ENCODE data around the gene PPP1R1B. TPM values are rescaled to one million over a fixed set of nuclear protein-coding genes. Genes with fewer than 3 reads are reported as not detected.
"Not testable (repeated sequence)": the region's sequence is repeated elsewhere in the genome, so short reads cannot be mapped to it uniquely, and the experiment has no call there.

PPP1R1B gene
- total RNA-seq, 1 donor: not detected

- DNase-seq (ENCODE audit: insufficient read length, low spot score, missing footprints): no peak
- no peaks in the 10 kb centered on the region for H3K36me3 ChIP-seq (ENCODE audit: insufficient read depth, low read length)
- no peak overlapping the region for H3K27ac ChIP-seq (ENCODE audit: low read depth, low read length)
- H3K27me3 ChIP-seq (ENCODE audit: insufficient read depth, low read length): peaks cover 19% of the 10 kb centered on the region
- no peak overlapping the region for H3K4me3 ChIP-seq (ENCODE audit: insufficient read depth, low read length)
- H3K4me1 ChIP-seq (ENCODE audit: insufficient read depth, low read length): no peaks in the 10 kb centered on the region
- TF ChIP-seq, protein P1, sequence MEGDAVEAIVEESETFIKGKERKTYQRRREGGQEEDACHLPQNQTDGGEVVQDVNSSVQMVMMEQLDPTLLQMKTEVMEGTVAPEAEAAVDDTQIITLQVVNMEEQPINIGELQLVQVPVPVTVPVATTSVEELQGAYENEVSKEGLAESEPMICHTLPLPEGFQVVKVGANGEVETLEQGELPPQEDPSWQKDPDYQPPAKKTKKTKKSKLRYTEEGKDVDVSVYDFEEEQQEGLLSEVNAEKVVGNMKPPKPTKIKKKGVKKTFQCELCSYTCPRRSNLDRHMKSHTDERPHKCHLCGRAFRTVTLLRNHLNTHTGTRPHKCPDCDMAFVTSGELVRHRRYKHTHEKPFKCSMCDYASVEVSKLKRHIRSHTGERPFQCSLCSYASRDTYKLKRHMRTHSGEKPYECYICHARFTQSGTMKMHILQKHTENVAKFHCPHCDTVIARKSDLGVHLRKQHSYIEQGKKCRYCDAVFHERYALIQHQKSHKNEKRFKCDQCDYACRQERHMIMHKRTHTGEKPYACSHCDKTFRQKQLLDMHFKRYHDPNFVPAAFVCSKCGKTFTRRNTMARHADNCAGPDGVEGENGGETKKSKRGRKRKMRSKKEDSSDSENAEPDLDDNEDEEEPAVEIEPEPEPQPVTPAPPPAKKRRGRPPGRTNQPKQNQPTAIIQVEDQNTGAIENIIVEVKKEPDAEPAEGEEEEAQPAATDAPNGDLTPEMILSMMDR (IDR thresholded peaks at IDR 0.05; ENCODE audit: extremely low read depth, low read depth, low read length): no peak
- H3K4me2 ChIP-seq (ENCODE audit: insufficient read depth, low read length): no peak overlapping the region
- H4K20me1 ChIP-seq (ENCODE audit: insufficient read depth, low read length): no peaks in the 10 kb centered on the region
- H3K79me2 ChIP-seq (ENCODE audit: insufficient read depth, low read length): no peaks in the 10 kb centered on the region
- H3K9me3 ChIP-seq (ENCODE audit: low read depth, low read length): no peaks in the 10 kb centered on the region
- no peak overlapping the region for H2AFZ ChIP-seq (ENCODE audit: low read length)
These were observed 45.5 kb upstream of the PPP1R1B start for GRCh38 chr17:39581071-39581758.

- H3K4me1 ChIP-seq (ENCODE audit: insufficient read depth, low read length): no peaks in the 10 kb centered on the region
- H3K27me3 ChIP-seq (ENCODE audit: insufficient read depth, low read length): peaks cover 19% of the 10 kb centered on the region
- no peak overlapping the region for H3K27ac ChIP-seq (ENCODE audit: low read depth, low read length)
- H3K79me2 ChIP-seq (ENCODE audit: insufficient read depth, low read length): no peaks in the 10 kb centered on the region
- H2AFZ ChIP-seq (ENCODE audit: low read length): no peak overlapping the region
- TF ChIP-seq, protein P1 (IDR thresholded peaks at IDR 0.05; ENCODE audit: extremely low read depth, low read depth, low read length): no peak
- no peak overlapping the region for H3K4me3 ChIP-seq (ENCODE audit: insufficient read depth, low read length)
- H4K20me1 ChIP-seq (ENCODE audit: insufficient read depth, low read length): no peaks in the 10 kb centered on the region
- H3K9me3 ChIP-seq (ENCODE audit: low read depth, low read length): no peaks in the 10 kb centered on the region
- H3K4me2 ChIP-seq (ENCODE audit: insufficient read depth, low read length): no peak overlapping the region
- H3K36me3 ChIP-seq (ENCODE audit: insufficient read depth, low read length): no peaks in the 10 kb centered on the region
- DNase-seq (ENCODE audit: insufficient read length, low spot score, missing footprints): no peak
These were observed 45.0 kb upstream of the PPP1R1B start for GRCh38 chr17:39581759-39582085.

- TF ChIP-seq, protein P1 (IDR thresholded peaks at IDR 0.05; ENCODE audit: extremely low read depth, low read depth, low read length): no peak
- no peak for DNase-seq (ENCODE audit: insufficient read length, low spot score, missing footprints)
- no peaks in the 10 kb centered on the region for H3K36me3 ChIP-seq (ENCODE audit: insufficient read depth, low read length)
- no peak overlapping the region for H3K4me3 ChIP-seq (ENCODE audit: insufficient read depth, low read length)
- H3K79me2 ChIP-seq (ENCODE audit: insufficient read depth, low read length): no peaks in the 10 kb centered on the region
- no peak overlapping the region for H2AFZ ChIP-seq (ENCODE audit: low read length)
- no peak overlapping the region for H3K4me2 ChIP-seq (ENCODE audit: insufficient read depth, low read length)
- H3K27me3 ChIP-seq (ENCODE audit: insufficient read depth, low read length): peaks cover 20% of the 10 kb centered on the region
- H3K27ac ChIP-seq (ENCODE audit: low read depth, low read length): no peak overlapping the region
- H3K4me1 ChIP-seq (ENCODE audit: insufficient read depth, low read length): no peaks in the 10 kb centered on the region
- H3K9me3 ChIP-seq (ENCODE audit: low read depth, low read length): no peaks in the 10 kb centered on the region
- H4K20me1 ChIP-seq (ENCODE audit: insufficient read depth, low read length): no peaks in the 10 kb centered on the region
These were observed 44.1 kb upstream of the PPP1R1B start for GRCh38 chr17:39582658-39583057.

- not testable (repeated sequence) for H3K79me2 ChIP-seq (ENCODE audit: insufficient read depth, low read length); H4K20me1 ChIP-seq (ENCODE audit: insufficient read depth, low read length); H3K4me2 ChIP-seq (ENCODE audit: insufficient read depth, low read length); H2AFZ ChIP-seq (ENCODE audit: low read length); H3K36me3 ChIP-seq (ENCODE audit: insufficient read depth, low read length); H3K9me3 ChIP-seq (ENCODE audit: low read depth, low read length); H3K4me1 ChIP-seq (ENCODE audit: insufficient read depth, low read length); DNase-seq (ENCODE audit: insufficient read length, low spot score, missing footprints); H3K27ac ChIP-seq (ENCODE audit: low read depth, low read length); H3K4me3 ChIP-seq (ENCODE audit: insufficient read depth, low read length)
- H3K27me3 ChIP-seq (ENCODE audit: insufficient read depth, low read length): peaks cover 14% of the 10 kb centered on the region
These were observed 36.6 kb upstream of the PPP1R1B start for GRCh38 chr17:39590180-39590579.
